ENCODE measurements around the gene PRF1.
"Not testable (repeated sequence)": the region's sequence is repeated elsewhere in the genome, so short reads cannot be mapped to it uniquely, and the experiment has no call there.

The PRF1 gene

DNA sequence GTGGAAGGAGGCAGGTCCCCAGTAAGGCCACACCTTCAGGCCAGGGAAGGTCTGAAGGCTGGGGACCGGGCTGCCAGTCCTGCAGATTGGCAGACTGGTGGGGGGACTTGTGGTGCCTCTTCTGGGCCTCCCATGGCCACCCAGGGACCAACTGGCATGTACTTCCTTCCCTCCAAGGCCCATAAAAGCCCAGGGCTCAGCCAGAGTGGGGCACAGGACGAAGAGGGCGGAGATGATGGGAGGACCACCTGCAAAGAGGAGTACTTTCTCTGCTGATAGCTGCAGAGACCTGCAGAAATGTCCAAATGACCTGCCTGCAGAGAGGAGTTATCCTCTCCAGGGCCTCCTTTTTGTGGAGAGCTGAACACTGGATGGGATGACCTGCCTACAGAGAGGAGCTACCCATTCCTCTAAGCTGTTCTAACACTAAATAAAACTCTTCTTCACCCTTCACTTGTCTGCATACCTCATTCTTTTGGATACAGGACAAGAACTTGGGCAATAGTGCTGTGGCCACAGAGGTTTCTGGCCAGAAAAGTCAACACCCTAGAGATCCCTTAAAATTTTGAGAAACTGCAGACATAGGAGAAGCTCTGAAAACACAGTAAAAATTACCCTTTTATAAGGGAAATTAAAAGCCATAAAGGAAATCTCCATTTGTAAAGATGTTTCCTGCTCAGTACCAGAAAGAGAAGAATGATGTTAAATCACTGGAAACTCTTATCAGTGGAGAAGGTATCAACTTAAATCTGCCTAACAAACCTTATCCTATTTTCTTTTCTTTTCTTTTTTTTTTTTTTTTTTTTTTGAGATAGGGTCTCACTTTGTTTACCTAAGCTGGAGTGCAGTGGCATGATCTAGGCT is 20.7 kb upstream of the PRF1 start:
- no peak for TF ChIP-seq POLR2A (IDR thresholded peaks at IDR 0.05; ENCODE audit: low read depth, low read length)
- FAIRE-seq (no peak), DNase-seq (ENCODE audit: insufficient read length, low spot score) (no peak)

DNA sequence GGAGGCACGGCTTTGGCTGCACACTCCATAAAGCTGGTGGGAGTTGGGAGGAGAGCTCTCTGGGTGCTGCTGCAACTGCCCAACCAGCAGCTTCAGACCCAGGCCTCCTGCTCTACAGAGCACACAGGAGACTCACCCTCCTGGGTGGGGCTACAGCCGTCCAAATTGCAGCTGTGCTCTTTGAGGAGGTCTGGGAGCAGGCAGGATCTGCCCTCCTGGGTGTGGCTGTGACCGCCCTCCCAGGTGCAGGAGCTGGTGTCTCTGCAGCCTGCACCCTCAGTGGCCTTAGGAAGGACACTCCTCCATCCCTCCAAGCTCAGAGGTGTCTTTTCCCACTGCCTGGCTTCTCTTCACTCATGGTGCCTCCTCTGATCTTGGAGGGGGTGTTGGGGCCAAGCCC is 20.0 kb upstream of the PRF1 start:
- TF ChIP-seq POLR2A (IDR thresholded peaks at IDR 0.05; ENCODE audit: low read depth, low read length) = no peak
- no peak for FAIRE-seq
- DNase-seq (ENCODE audit: insufficient read length, low spot score) = no peak

DNA sequence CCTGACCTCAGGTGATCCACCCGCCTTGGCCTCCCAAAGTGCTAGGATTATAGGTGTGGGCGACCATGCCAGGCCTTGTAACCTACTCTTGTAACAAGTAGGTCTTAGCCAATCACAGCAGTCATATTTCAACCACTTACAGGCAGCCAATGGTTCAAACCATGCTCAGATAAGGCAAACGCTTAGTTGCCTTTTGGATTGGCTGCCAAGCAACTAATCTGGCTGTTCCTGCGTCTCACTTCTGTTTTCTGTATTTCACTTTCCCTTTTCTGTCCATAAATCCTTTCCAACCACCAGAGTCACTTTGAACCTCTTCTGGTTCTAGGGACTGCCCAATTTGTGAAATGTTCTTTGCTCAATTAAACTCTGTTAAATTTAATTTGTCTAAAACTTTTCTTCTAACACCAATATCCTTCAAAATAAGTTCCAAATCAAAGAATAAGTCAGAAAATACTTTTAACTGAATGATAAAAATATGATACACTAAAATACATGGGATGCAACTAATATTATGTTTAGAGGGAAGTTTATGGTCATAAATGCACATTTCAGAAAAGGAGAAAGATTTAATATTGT is 19.1 kb upstream of the PRF1 start:
- FAIRE-seq = no peak
- no peak for TF ChIP-seq POLR2A (IDR thresholded peaks at IDR 0.05; ENCODE audit: low read depth, low read length)
- DNase-seq (ENCODE audit: insufficient read length, low spot score) = no peak

DNA sequence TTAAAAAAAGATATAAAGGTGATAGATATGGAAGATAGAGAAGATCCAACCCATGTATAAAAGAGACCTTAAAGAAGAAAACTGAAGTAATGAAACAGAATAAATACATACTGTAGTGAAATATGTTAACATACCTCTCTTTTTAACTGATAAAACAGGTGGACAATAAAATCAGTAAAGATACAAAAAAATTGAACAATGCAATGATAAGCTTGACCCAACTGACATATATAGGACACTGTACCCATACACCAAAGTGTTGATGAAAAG is 17.4 kb upstream of the PRF1 start:
- no peak for TF ChIP-seq POLR2A (IDR thresholded peaks at IDR 0.05; ENCODE audit: low read depth, low read length)
- DNase-seq (ENCODE audit: insufficient read length, low spot score) (no peak), FAIRE-seq (no peak)

DNA sequence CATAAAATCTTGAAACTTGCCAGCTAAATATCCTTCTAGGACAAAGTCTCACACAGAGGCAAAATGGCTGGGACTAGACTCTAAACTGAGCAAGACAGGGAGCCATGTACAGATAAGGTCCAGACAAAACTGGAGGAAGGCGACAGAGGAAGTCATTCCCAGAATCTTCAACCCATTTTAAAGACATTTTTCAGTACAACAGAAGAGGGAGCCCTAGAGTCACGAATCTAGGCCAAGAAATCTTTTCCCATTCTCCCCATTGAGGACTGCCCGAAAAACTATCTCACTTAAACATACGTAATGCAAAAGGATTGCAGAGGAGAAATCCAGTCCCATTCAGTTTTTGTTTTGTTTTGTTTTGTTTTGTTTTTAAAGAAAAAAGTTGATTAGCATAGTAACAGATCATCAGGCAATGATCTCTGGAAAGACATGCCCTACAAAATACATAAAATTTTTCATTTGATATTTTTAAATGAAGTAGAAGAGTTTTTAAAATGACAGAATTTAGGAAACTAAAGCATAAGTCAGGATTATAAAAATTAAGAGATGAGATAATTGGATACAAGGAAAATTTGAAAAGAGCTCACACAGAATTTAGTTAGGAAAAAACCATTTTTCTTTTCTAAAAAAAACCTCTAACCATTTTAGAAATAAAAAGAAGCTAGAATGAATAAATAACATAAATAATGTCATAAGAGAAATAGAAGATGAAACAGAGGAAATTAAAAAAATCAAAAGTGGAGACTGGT is 16.9 kb upstream of the PRF1 start:
- peak; percentile 78 for FAIRE-seq

DNA sequence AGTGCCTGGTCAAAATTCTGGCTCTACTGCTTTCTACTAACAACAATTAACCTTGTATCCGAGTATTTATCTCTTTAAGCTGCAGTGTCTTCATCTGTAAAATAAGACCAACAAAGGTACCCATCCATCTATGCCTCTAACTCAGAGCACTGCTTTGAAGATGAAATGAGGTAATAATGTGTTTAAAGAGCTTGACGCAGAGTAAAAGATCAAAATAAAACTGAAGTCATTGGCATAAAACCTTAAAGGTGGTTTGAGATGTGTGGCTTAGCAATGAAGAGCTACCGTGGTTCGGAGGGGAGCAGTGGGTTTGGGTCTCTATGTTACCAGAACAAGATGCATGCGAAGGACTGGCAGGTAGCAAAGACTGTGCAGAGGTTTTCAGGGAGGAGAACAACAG is 16.1 kb upstream of the PRF1 start:
- FAIRE-seq (no peak), DNase-seq (ENCODE audit: insufficient read length, low spot score) (no peak)
- TF ChIP-seq POLR2A (IDR thresholded peaks at IDR 0.05; ENCODE audit: low read depth, low read length) = no peak

More for the DNA sequence above, 16.9 kb upstream of the PRF1 start:
- peak; percentile 53 for DNase-seq (ENCODE audit: insufficient read length, low spot score)
- TF ChIP-seq POLR2A (IDR thresholded peaks at IDR 0.05; ENCODE audit: low read depth, low read length) = no peak

DNA sequence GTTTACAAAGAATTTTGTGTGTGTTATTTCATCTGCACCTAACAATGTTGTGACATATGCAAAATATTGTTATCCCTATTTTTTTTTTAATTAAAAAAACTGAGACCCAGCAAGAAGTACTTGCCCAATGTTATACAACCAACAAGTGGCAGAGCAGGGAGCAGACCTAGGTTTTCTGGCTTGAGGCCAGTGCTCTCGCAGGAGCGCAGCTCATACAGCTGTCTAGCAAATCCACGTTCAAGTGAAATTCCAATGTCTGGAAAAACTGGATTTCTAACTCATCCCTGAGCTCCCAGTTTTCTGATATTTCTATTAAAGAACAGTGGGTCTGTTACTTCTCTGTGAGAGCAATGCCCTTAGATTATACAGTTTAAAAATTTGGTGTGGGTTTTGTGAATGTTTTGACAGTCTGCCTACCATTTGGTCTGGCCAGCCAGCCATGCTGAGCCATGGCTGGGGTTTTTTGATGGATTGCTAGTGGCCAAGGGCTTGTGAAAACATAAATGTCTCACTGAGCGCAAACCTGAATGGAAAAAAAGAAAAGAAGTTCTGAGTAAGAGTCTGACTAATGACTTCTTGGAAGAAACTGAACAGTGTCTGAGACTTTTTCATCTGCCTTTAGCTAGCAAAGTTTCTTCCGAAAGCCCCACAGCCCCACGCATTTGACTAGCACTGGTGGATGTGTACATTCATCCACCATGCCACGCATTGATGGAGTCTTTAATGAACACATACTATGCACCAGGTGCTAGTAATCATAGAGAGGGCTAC is 15.4 kb upstream of the PRF1 start:
- no peak for TF ChIP-seq POLR2A (IDR thresholded peaks at IDR 0.05; ENCODE audit: low read depth, low read length)
- FAIRE-seq (peak; percentile 86), DNase-seq (ENCODE audit: insufficient read length, low spot score) (peak; percentile 35)

DNA sequence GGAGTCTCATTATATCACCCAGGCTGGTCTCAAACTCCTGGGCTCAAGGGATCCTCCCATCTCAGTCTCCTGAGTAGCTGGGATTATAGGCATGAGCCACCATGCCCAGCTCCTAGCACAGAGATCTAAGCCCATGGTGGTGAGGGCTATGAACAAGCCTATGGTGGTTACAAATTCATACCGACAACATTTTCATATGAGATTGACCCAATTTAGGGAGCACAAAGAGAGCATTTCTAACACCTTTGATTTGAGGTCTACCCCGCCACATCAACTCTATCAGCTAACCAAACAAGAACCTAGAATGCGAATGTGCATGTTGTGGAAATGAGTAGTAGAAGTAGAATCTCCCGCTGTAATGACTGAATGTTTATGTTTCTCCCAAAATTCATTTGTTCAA is 14.2 kb upstream of the PRF1 start:
- DNase-seq (ENCODE audit: insufficient read length, low spot score) (no peak), FAIRE-seq (no peak)
- TF ChIP-seq POLR2A (IDR thresholded peaks at IDR 0.05; ENCODE audit: low read depth, low read length) = no peak

DNA sequence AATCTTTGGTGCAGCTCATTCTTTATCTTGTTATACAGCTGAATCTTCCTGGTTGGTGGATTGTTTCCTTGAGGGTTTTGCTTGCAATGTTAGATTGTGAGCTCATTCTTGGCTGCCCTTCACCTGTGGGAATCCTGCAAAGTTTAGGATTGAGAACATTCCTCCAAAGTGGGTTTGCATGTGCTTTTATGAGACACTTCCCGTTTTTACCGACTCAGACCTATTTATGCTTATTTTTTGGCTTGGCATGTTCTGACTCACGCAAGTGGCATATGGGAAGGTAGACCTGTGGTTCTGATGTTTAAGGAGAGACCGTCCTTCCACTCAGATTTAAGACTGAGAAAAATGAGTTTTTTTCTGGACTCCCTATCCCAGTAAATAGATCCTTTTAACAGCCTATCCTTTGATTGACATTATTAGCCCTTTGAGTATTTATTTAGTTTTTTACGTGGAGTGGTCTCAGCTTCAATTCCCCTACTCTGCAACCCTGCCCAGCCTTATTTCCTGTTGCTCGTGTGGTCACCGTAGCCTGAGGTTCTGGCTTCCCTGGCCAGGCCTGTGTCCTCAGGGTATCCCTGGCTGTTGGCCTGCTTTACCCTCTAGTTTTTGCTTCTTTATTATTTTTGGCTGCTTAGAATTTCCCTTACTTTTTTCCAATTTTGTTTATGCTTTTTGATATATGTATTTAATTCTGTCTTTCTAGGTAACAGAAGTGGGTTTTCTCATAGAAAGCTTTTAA is 13.4 kb upstream of the PRF1 start:
- no peak for TF ChIP-seq POLR2A (IDR thresholded peaks at IDR 0.05; ENCODE audit: low read depth, low read length)
- FAIRE-seq = no peak
- DNase-seq (ENCODE audit: insufficient read length, low spot score) = no peak

DNA sequence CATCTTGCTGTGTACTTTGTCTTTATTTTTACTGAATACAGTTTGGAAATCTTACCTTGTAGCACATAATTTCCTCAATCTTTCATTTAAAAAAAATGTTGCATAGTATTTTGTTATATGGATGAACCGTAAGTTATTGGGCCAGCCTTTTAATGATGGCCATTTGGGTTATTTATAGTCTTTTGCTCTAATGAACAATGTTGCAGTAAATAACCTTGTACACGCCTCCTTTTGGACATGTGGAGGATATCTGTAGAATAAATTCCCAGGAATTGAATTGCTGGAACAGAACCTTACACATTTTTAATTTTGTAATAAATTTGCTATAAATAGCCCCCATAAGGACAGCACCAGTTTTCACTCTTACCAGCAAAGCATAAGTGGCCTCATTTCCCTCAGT is 12.7 kb upstream of the PRF1 start:
- FAIRE-seq = no peak
- TF ChIP-seq POLR2A (IDR thresholded peaks at IDR 0.05; ENCODE audit: low read depth, low read length) = no peak
- DNase-seq (ENCODE audit: insufficient read length, low spot score) = no peak

DNA sequence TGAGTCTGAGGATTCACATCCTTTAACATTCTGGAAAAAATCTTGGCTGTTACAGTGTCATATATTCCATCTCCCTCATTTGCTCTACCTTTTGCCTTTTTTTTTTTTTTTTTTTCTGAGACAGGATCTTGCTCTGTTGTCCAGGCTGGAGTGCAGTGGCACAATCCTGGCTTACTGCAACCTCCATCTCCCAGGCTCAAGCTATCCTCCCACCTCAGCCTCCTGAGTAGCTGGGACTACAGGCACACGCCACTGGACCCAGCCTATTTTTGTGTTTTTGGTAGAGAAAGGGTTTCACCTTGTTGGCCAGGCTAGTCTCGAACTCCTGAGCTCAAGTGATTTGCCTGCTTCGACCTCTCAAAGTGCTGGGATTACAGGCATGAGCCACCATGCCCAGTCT is 11.8 kb upstream of the PRF1 start:
- not testable (repeated sequence) for FAIRE-seq; DNase-seq (ENCODE audit: insufficient read length, low spot score)

DNA sequence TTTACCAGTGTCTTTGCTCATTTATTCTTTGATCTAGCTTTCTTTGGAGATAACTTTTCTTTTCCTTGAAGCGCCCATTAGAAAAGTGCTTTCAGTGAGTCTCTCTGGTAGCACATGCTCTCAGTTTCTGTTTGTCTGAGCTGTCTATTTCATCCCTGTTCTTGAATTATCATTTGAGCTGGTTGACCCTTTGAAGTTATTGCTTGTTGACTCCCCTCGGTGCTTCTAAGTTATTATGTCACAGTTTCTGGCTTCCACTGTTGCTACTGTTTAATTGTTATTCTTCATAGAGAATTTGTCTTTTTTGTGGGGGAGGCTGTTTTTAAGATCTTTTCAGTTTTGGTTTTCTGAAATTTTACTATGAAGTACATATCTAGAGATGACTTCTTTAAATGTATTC is 11.4 kb upstream of the PRF1 start:
- DNase-seq (ENCODE audit: insufficient read length, low spot score) = no peak
- no peak for FAIRE-seq
- TF ChIP-seq POLR2A (IDR thresholded peaks at IDR 0.05; ENCODE audit: low read depth, low read length) = no peak

DNA sequence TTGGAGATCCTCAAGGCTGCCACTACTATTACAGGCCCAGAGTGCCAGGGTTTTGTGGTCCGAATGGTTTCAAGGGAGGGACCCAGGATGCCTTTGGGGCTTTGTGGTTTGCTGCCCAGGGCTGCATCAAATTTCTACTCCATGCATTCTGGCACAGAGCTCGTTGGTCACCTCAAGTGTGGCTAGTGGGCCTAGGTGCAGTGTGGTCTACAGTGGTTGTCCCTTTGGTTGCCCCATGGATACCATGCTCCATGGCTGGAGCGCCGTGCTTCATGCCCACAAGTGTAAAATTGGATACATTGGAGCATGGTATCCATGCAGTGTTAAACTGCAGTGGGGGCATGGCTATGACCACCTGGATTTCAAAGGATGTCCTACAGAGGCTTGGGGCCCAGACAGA is 5.4 kb upstream of the PRF1 start:
- DNase-seq (ENCODE audit: insufficient read length, low spot score) (no peak), FAIRE-seq (no peak)
- TF ChIP-seq POLR2A (IDR thresholded peaks at IDR 0.05; ENCODE audit: low read depth, low read length) = no peak

All from H54 (cell line).